ENCODE data around the gene DPM1. TPM values are rescaled to one million over a fixed set of nuclear protein-coding genes. Genes with fewer than 3 reads are reported as not detected.

Gene DPM1
- total and polyA plus RNA-seq, 2 of the 8 experiments (the other 6 are each of a cell fraction or from before 2014, with no cell fraction given), result 42.3 to 57.0 TPM

DNA sequence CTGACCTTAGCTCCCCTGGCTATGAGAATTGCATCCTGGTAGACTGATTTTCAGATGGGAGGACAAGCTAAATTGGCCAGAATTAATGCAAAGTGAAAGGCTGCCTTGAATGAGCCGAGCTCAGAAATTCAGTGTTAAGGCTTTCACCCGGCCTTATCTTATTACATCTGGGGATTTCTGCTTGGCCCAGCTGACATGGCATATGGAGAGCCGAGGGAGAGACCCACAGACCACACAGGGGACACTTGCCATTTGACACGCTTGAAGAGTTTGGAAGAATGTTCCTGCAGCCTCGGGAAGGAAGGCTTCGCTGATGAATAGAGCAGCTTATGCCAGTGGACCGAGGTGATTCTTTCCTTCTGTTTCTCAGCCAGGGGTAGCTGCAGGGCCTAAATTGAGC, 9.3 kb upstream of the DPM1 start:
- Histone ChIP-seq H2BK12ac (ENCODE audit: low read depth, low read length) (no peak overlapping the region), H4K91ac (replicated peaks; ENCODE audit: insufficient read length, low read length) (no peak overlapping the region), H3K4me1 (replicated peaks in 1 of 4; ENCODE audit: control insufficient read depth in 3 of 4, insufficient read depth in 4 of 4, low read length in 3 of 4) (peaks cover 0 to 2% (median 0%) of the 10 kb centered on the region in 4 experiments; a peak in 1 of 7 replicates), H4K8ac (ENCODE audit: extremely low read depth, insufficient read depth, low read length) (no peak overlapping the region), H3K18ac (ENCODE audit: extremely low read depth, low read length) (no peak overlapping the region), H3K4me3 (ENCODE audit: extremely low read depth in 1 of 4, insufficient read depth in 2 of 4, low read depth in 3 of 4, low read length in 4 of 4) (no peak overlapping the region), H3K4me2 (ENCODE audit: insufficient read depth in 1 of 2, low read depth in 2 of 2, low read length in 2 of 2) (no peak overlapping the region), H3K56ac (replicated peaks; ENCODE audit: insufficient read length, low read depth, low read length) (no peak overlapping the region), H3K27ac (ENCODE audit: low read depth, low read length) (no peak overlapping the region), H3K23ac (ENCODE audit: insufficient read length) (no peak overlapping the region), H3K79me2 (ENCODE audit: control insufficient read depth in 1 of 2, insufficient read depth in 2 of 2, low read length in 2 of 2) (no peaks in the 10 kb centered on the region), H4K5ac (ENCODE audit: insufficient read length, low read depth, low read length) (no peak overlapping the region), H4K20me1 (replicated peaks in 1 of 2; ENCODE audit: control insufficient read depth in 1 of 2, insufficient read depth in 2 of 2, low read length in 2 of 2) (no peaks in the 10 kb centered on the region), H2AK5ac (ENCODE audit: low read depth, low read length) (no peak overlapping the region), H2AFZ (ENCODE audit: low read length) (no peak overlapping the region), H3K23me2 (ENCODE audit: low read depth, low read length) (no peaks in the 10 kb centered on the region), H3K79me1 (ENCODE audit: low read depth, low read length) (no peaks in the 10 kb centered on the region), H2BK5ac (ENCODE audit: low read depth, low read length) (no peak overlapping the region), H3K36me3 (ENCODE audit: control insufficient read depth in 2 of 4, insufficient read depth in 4 of 4, low read length in 3 of 4) (no peaks in the 10 kb centered on the region), H3K4ac (replicated peaks; ENCODE audit: insufficient read length, low read depth, low read length) (no peak overlapping the region), H2BK20ac (ENCODE audit: low read length) (no peak overlapping the region), H3K9me3 (ENCODE audit: insufficient read depth in 2 of 2, low read depth in 1 of 2, low read length in 1 of 2) (no peaks in the 10 kb centered on the region), H3K27me3 (replicated peaks in 1 of 4; ENCODE audit: control insufficient read depth in 3 of 4, extremely low read depth in 1 of 4, insufficient read depth in 3 of 4, low read length in 3 of 4) (no peaks in the 10 kb centered on the region), H3K9ac (replicated peaks in 1 of 4; ENCODE audit: extremely low read depth in 1 of 4, low read depth in 3 of 4, low read length in 3 of 4) (no peak overlapping the region), H3K14ac (ENCODE audit: insufficient read length) (no peak overlapping the region), H2BK15ac (ENCODE audit: low read length) (no peak overlapping the region), H2BK120ac (replicated peaks; ENCODE audit: low read depth, low read length) (no peak overlapping the region)
- ChIA-PET CTCF (ENCODE audit: partially characterized antibody) (interaction anchor here (0.5 to 1.9 kb wide), 3 partner anchors 14 to 139 kb away, joined by 3 to 9 read pairs (median 3); no protein-coding TSS in a partner anchor), POLR2A (ENCODE audit: partially characterized antibody) (interaction anchor here (1.9 kb wide), 1 partner anchor 9 kb away, joined by 13 read pairs; the partner anchor contains the start of genes DPM1 and MOCS3)
- WGBS, 2 experiments (ENCODE audit: extremely low coverage in 1 of 2, insufficient coverage in 1 of 2, insufficient read length in 1 of 2, insufficient replicate concordance in 2 of 2, low coverage in 1 of 2, low lambda C conversion rate in 2 of 2, missing lambda C conversion rate in 1 of 2), result 86% methylated on average over 7 of the region's 7 CpGs; no CpG with 5 or more reads in 1 of the 2 experiments
- DNase-seq (ENCODE audit: low read depth in 1 of 2, low spot score in 2 of 2) (peak in 1 of 2 experiments; percentile 14), FAIRE-seq (no peak)
- TF ChIP-seq ASH2L (IDR thresholded peaks at IDR 0.05; ENCODE audit: low read length), result no peak
- no peak for TF ChIP-seq SIX5 (IDR thresholded peaks at IDR 0.05; ENCODE audit: low read depth, low read length)
